Vagina (tissue), 2 donors: ENCODE results near the gene SPNS3. TPM values are rescaled to one million over a fixed set of nuclear protein-coding genes. Genes with fewer than 3 reads are reported as not detected.

Source experiments
- DNase-seq, 2 donors: peaks; one replicate each; pipeline ENCODE4 v3.0.0-alpha.2; 2017; ENCODE audit errors: extremely low spot score in 2 of 2
- H3K27ac ChIP-seq: fragments of 200-600 bp; sonication (generic); one replicate; pipeline ENCODE4 v1.5.1; 2019
- H3K27me3 ChIP-seq: fragments of 200-600 bp; sonication (generic); one replicate; pipeline ENCODE4 v1.5.1; 2019
- H3K36me3 ChIP-seq, 2 donors: fragments of 200-600 bp; sonication (generic); one replicate each; pipeline ENCODE4 v1.5.1; 2017 to 2019
- H3K4me1 ChIP-seq: fragments of 200-600 bp; sonication (generic); one replicate; pipeline ENCODE4 v1.5.1; 2019
- H3K4me3 ChIP-seq, 2 donors: fragments of 200-600 bp; sonication (generic); 1 replicate in 1 of 2; 2 replicates in 1 of 2; pipeline ENCODE4 v1.5.1; 2016 to 2019
- H3K9me3 ChIP-seq: fragments of 200-600 bp; sonication (generic); one replicate; pipeline ENCODE4 v1.5.1; 2019
- POLR2A ChIP-seq, 2 donors: fragments of 450-650 bp; IDR thresholded peaks; one replicate each; pipeline ENCODE4 v1.6.1; 2017; ENCODE audit warnings: antibody characterized with exemption in 2 of 2, mild to moderate bottlenecking in 2 of 2, moderate library complexity in 2 of 2
- POLR2AphosphoS5 ChIP-seq, 2 donors: sonication (generic); formaldehyde crosslinking; IDR thresholded peaks; one replicate each; pipeline ENCODE4 v1.9.0; 2017; ENCODE audit warnings: antibody characterized with exemption in 2 of 2, mild to moderate bottlenecking in 2 of 2, low read depth in 1 of 2; ENCODE audit not compliant: insufficient read depth in 1 of 2
- intact Hi-C: fragments of 100-400 bp; cut with DNase I; formaldehyde crosslinking; loops from one replicate; pipeline ENCODE4 v1.15.1; 2023
- total RNA-seq: library from RNA; depleted of rRNA; stranded (reverse); fragments of >200 nt; gene quantifications from one replicate; pipeline ENCODE4 v1.2.3, GENCODE V29; 2016
- TF ChIP-seq, protein P1 (sequence below), 3 experiments: fragments of 450-650 bp in 2 of 3; fragments of 200-600 bp in 1 of 3; sonication (generic) in 1 of 3; IDR thresholded peaks; one replicate each; pipeline ENCODE4 v1.5.1; 2017 to 2019; ENCODE audit warnings: antibody characterized with exemption in 3 of 3, mild to moderate bottlenecking in 2 of 3, moderate library complexity in 2 of 3

Gene SPNS3
- total RNA-seq, 1 donor from 2014 or later, result not detected

- H3K9me3 ChIP-seq, result no peaks in the 10 kb centered on the region
- H3K4me3 ChIP-seq, result no peak overlapping the region
- no peaks in the 10 kb centered on the region for H3K27me3 ChIP-seq
- no peak for TF ChIP-seq POLR2AphosphoS5 (IDR thresholded peaks at IDR 0.05; ENCODE audit: insufficient read depth in 1 of 2, low read depth in 1 of 2)
- no peak for TF ChIP-seq POLR2A (IDR thresholded peaks at IDR 0.05)
- TF ChIP-seq, protein P1, sequence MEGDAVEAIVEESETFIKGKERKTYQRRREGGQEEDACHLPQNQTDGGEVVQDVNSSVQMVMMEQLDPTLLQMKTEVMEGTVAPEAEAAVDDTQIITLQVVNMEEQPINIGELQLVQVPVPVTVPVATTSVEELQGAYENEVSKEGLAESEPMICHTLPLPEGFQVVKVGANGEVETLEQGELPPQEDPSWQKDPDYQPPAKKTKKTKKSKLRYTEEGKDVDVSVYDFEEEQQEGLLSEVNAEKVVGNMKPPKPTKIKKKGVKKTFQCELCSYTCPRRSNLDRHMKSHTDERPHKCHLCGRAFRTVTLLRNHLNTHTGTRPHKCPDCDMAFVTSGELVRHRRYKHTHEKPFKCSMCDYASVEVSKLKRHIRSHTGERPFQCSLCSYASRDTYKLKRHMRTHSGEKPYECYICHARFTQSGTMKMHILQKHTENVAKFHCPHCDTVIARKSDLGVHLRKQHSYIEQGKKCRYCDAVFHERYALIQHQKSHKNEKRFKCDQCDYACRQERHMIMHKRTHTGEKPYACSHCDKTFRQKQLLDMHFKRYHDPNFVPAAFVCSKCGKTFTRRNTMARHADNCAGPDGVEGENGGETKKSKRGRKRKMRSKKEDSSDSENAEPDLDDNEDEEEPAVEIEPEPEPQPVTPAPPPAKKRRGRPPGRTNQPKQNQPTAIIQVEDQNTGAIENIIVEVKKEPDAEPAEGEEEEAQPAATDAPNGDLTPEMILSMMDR (IDR thresholded peaks at IDR 0.05), result no peak
- DNase-seq, result no peak
- no peaks in the 10 kb centered on the region for H3K4me1 ChIP-seq
- no peaks in the 10 kb centered on the region for H3K36me3 ChIP-seq
- H3K27ac ChIP-seq, result no peak overlapping the region
- intact Hi-C loops, result no loop called here
These were observed 14.6 kb downstream of the SPNS3 start for GRCh38 chr17:4448197-4448980.

GRCh38 chr17:4449736-4450135 lies 16.0 kb downstream of the SPNS3 start:
- H3K27ac ChIP-seq, result no peak overlapping the region
- TF ChIP-seq, protein P1 (IDR thresholded peaks at IDR 0.05), result no peak
- TF ChIP-seq POLR2AphosphoS5 (IDR thresholded peaks at IDR 0.05; ENCODE audit: insufficient read depth in 1 of 2, low read depth in 1 of 2) (no peak), POLR2A (IDR thresholded peaks at IDR 0.05) (no peak)
- no peak for DNase-seq
- H3K27me3 ChIP-seq, result no peaks in the 10 kb centered on the region
- no peak overlapping the region for H3K4me3 ChIP-seq
- intact Hi-C loops, result no loop called here
- H3K9me3 ChIP-seq, result no peaks in the 10 kb centered on the region
- no peaks in the 10 kb centered on the region for H3K4me1 ChIP-seq
- no peaks in the 10 kb centered on the region for H3K36me3 ChIP-seq

GRCh38 chr17:4450710-4451316 lies 17.1 kb downstream of the SPNS3 start:
- TF ChIP-seq POLR2AphosphoS5 (IDR thresholded peaks at IDR 0.05; ENCODE audit: insufficient read depth in 1 of 2, low read depth in 1 of 2) (no peak), POLR2A (IDR thresholded peaks at IDR 0.05) (no peak)
- TF ChIP-seq, protein P1 (IDR thresholded peaks at IDR 0.05), result no peak
- Histone ChIP-seq H3K27ac (no peak overlapping the region), H3K4me1 (no peaks in the 10 kb centered on the region), H3K27me3 (no peaks in the 10 kb centered on the region), H3K9me3 (no peaks in the 10 kb centered on the region), H3K36me3 (no peaks in the 10 kb centered on the region), H3K4me3 (no peak overlapping the region)
- intact Hi-C loops, result no loop called here
- no peak for DNase-seq

- TF ChIP-seq, protein P1 (IDR thresholded peaks at IDR 0.05), result no peak
- TF ChIP-seq POLR2A (IDR thresholded peaks at IDR 0.05) (no peak), POLR2AphosphoS5 (IDR thresholded peaks at IDR 0.05; ENCODE audit: insufficient read depth in 1 of 2, low read depth in 1 of 2) (no peak)
- intact Hi-C loops, result no loop called here
- no peaks in the 10 kb centered on the region for H3K27me3 ChIP-seq
These were observed 20.3 kb downstream of the SPNS3 start for GRCh38 chr17:4453812-4454591.

More at GRCh38 chr17:4453812-4454591, 20.3 kb downstream of the SPNS3 start:
- Histone ChIP-seq H3K27ac (no peak overlapping the region), H3K9me3 (no peaks in the 10 kb centered on the region), H3K4me3 (no peak overlapping the region), H3K4me1 (no peaks in the 10 kb centered on the region), H3K36me3 (no peaks in the 10 kb centered on the region)
- DNase-seq, result no peak
